ENCODE data around the gene SDR42E1.

SDR42E1 gene, protein sequence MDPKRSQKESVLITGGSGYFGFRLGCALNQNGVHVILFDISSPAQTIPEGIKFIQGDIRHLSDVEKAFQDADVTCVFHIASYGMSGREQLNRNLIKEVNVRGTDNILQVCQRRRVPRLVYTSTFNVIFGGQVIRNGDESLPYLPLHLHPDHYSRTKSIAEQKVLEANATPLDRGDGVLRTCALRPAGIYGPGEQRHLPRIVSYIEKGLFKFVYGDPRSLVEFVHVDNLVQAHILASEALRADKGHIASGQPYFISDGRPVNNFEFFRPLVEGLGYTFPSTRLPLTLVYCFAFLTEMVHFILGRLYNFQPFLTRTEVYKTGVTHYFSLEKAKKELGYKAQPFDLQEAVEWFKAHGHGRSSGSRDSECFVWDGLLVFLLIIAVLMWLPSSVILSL

DNA sequence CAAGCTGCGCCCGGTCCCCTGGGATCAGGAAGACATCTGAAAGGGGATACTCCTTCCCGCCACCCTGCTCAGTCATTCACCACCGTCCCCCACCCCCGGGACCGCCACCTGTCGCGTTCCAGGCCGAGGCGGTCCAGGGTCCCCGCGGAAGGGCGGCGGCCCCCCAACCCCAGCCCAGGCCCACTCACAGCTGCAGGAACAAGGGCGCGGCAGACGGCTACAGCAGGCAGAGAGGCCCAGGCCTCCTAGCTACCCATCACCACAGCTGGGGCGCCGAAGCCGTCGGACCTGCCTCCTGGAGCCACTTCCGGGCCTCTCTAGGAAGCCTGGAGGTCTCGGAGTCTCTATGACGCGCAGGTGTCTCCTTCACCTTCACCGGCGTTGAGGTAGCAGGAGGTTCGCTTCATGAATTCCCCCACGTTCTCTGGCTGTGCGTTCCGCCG is at the start of gene SDR42E1:
Gene SDR42E1, minus strand, starts transcription at position 272 of the 443 bp plus-strand sequence. CDS start 10,612 bp downstream, outside the sequence.
- peak; percentile 53 for DNase-seq

DNA sequence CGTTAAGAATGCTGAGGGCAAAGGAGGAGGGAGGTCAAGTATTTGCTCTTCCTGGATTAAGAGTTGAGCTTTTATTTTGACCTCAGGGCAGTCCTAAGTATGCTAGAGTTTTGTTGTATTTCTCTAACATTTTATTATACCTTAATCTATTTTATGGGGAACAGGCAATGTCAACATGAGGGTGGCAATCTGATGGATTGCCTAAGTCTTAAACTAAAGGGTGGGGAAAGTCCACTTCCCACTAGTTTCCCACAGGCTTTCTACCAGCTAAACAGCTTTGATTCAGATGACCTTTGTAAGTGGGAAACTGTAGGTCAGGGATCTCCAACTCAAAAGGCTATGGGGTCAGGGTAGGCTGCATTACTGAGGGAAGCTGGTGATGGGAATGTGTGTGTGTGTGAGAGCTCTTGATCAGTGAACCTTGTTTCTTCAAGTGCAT is 48.7 kb upstream of the SDR42E1 start:
- no peak for DNase-seq

DNA sequence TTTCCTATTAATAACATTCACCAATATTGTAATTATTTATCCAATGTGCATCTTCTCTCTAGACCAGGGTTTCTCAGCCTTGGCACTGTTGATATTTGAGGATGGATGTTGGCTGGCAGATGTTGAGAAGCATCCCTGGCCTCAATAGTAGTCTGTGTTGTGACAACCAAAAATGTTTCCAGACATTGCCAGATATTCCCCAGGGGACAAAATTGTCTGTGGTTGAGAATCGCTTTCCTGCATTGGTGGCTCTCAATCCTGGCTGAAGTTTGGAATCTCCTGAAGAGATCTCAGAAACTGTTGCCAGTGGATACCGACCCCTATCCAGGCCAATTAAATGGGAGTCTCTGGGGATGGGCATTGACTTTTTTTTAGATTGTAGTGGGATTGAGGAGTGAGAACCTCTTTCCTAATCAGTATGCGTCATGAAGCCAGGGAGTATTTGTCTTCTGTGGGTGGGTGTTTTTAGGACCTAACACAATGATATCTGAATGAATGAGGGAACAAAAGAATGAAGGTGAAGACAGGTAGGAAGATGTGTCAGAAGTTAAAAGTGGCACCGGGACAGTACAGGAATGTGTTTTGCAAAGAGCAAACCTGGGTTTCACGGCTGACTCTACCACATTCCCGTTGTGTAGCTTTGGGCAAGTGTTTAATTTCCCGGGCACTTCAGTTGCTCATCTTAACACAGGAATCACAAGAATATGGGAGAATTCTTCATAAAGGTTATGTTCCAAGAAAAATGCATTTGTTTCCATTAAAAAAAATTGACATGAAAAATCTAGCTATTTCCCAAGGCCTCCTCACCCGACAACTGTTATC is 48.1 kb upstream of the SDR42E1 start:
- DNase-seq = no peak

DNA sequence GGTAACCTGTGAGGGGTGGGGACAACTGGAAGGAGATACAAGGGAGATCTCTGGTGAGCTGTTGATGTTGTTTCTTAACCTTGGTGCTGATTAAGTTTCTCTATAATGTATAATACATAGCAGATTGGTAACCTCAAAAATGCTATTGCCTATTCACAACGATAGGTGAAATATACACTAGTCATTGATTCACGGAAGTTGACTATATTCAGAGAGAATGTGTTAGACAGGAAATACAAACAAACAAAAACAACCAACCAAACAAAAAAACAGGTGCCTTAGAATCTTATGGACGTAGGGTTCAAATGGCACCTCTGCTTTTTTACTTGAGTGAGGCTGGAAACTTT is 45.3 kb upstream of the SDR42E1 start:
- DNase-seq = no peak

DNA sequence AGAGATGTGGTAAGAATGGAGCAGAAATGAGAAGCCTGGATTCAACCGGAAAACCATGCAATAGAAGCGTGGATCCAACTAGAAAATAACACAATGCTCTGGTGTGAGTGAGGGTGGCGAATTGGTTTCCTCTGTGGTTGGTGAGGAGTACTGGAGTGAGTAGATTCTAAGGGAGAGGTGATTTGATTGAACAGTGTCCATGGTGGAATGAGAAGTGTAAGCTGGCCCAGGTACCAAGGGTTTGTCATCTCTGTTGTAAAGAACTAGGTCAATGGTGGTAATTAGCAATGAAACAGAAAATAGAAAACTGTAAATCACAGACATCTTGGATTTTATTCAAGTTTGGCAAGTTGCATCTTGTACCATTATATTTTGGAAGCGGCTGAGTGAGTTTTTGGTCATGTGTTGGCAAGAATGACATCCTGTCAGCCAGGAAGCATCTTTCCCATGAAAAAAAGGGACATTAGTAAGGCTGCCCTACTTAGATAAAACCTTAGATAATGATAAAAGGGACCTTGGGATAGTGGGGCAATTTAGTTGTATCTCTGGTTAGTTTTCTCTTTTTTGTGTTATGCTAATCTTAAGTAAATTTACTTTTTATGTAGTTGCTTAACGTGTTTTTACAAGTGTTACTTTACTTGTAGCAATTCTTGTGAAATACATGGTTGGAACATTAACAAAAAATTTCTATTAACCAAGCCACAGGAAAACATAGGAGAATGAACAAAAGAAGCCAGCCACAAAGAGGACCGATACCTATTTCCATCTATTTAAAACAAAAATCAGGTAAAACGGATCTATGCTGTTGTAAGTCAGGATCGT is 44.7 kb upstream of the SDR42E1 start:
- DNase-seq = no peak

DNA sequence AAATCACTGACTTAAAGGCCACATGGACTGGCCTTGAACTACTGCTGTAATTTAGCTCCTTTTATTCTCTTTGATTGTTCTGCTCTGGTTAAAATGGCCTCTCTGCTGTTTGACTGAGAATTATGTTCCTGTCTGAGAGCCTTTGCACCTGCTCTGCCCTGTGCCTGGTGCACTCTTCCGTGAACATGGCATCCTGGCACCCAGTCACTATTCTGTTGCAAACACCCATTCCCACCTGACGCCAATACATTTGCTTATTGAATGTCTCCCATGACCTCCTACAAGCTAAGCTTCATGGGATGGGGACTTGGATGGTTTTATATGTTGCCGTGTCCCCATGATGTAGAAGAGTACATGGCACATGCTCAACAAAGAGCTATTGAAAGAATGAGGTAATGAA is 43.8 kb upstream of the SDR42E1 start:
- peak; percentile 0 for DNase-seq

DNA sequence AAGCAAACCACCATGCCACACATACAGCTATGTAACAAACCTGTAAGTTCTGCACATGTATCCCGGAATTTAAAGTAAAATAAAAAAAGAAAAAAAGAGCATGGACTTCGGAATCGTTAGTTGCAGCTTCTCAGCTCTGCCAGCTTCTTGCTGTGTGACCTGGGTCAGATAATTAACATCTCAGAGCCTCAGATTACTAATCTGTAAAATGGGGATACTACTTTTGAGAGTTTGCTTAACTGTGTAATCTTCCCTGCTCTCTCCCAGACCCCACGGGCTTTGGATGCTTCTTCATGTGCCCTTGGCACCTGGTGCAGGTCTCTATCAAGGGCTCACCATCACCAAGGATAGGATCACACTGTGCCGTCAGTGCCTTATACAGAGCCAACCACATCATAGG is 40.4 kb upstream of the SDR42E1 start:
- no peak for DNase-seq

DNA sequence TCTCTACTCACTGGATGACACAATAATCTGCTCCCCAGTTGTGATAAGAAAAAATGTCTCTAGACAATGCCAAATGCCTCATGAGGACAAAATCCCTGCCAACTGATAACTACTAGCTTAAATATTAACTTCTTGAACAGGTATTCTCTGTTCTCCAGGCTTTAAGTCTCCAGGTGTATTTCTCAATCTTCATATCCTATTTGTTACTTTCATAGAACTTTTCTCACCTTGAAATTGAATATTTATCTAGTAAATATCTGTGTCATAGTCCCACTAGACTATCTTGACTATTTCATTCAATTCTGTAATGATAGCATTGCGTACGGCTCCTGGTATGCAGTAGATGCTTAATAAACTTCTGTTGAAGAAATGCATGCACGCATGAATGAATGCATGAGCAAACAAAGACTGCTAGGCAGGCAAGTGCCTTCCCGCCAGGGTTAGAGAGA is 39.7 kb upstream of the SDR42E1 start:
- no peak for DNase-seq

DNA sequence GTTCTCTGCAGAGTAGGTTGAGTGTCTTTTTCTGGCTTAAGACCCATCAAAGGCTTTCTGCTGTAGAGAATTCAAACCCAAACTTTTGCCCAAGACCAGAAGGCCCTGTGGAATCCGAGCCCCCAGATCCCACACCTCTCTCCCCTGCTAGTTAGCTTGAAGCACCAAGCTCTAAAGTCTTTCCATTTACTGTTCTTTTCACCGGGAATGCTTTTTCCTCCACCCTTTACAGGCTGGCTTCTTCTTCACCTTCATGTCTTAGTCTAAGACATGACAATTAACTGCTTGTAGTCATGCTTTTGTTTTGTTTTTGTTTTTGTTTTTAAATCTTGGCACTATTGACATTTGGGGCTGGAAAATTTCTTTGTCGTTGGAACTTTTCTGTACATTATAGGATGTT is 39.2 kb upstream of the SDR42E1 start:
- DNase-seq = no peak

DNA sequence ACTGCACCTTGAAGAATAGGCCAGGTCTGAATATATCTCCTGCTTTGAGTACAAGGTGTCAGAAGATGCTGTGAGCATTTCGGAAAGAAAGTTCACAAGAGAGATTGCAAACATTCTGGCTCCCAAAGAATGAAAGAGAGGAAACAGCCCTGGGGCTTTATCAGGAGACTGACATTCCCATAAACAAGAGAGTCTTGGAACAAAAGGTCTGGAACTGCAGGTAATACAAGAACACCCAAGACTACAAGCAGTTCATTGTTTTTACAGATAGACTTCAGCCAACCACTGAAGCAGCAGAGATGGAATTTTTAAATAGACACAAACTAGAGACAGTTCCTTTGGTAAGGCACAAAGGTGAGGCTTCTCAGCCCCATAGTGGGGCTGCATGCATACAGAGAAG is 38.2 kb upstream of the SDR42E1 start:
- DNase-seq = no peak

DNA sequence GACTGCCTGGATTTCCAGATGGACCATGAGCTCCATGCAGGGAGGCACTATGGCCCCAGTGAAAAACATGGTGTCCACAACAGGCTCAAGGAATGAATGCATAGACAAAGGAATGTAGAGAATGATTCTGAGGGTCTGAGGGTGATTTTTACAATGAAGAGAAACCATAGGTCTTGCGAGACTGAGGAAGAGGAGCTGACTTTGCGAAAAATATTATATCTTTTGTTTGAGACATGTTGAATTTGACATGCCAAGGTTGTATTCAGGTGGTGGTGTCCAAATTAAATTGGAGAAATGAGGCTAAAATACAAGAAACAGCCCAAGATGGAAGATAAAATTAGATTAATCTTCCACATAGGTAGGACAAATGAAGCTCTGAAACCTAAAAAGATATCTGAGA is 36.5 kb upstream of the SDR42E1 start:
- DNase-seq = no peak

DNA sequence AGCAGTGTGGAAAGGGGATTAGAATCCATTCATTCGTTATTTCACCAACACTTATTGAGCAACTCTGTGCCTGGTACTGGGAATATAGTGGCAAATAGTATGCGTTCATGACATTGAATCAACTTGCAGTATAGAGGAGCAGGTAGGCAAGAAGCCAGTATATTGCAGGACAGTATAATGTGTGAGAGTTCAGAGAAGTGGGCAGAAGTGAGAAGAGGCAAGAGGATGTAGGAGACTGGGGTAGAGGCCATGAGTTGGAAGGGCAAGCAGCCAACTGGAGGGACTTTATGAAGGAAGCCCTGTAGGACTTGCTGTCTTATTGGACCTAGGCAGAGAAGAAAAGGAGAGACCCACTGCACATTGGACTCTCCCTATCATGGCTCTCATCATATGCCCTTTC is 36.1 kb upstream of the SDR42E1 start:
- DNase-seq = no peak

DNA sequence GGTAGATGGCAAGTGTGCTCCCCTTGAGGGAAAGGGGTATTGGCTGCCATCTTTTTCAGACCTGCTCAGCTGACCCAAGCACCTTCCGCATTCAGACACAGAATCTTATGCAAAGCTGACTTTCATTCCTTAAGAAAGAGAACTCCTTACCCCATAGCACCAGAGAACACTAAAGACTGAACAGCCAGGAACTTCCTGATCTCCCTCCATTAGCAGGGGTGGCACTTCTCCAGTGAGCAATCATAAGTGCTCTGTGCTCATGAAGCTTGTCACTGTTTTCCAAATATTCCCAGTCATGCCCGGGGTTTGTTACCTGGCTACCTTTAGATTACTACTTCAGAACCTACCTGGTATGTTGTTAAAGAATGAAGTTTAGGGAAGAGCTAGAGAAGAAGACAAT is 35.7 kb upstream of the SDR42E1 start:
- DNase-seq = no peak

DNA sequence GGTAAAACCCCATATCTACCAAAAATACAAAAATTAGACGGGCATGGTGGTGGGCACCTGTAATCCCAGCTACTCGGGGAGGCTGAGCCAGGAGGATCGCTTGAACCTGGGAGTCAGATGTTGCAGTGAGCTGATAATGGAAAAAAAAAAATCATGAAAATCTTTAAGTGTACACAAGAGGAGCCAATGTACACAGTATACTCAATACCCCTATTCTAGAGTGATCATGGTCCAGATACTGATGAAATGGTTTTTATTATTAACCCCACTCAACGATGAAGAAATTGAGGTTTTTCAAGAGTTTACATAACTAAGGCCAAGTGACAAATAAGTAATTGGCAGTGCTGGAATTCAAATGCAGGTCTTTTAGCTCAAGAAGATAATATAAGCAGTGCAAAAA is 35.3 kb upstream of the SDR42E1 start:
- no peak for DNase-seq

DNA sequence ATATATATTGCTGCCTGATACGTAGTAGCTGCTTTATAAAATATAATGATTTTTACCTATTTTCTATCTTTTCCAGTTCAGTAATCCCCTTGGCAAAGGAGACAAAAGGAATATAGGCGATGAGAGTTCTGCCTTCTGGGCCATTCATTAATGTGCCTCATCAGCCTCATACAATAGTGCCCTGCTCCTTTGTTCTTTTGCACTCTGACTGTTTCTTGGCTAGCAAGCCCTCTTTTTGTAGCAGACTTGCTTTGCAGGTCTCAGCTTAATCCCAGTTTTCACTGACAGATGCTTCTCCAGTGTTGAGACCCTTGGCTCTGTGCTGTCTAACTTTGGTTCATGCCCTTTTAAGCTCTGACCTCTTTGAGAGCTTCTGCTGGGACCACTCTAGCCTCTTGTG is 34.2 kb upstream of the SDR42E1 start:
- no peak for DNase-seq

DNA sequence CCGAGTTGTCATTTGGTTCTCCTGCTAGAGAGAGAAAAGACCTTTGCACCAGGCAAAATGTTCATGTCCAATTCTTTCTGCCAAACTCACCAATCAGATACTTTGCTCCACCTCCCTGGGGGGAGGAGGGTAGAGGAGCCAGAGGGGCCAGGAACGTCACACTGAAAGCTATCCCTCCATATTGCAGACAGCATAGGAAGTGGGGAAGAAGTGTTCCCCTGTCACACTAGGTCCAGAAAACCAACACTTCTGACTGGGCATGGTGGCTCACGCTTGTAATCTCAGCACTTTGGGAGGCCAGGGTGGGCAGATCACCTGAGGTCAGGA is 33.3 kb upstream of the SDR42E1 start:
- no peak for DNase-seq

DNA sequence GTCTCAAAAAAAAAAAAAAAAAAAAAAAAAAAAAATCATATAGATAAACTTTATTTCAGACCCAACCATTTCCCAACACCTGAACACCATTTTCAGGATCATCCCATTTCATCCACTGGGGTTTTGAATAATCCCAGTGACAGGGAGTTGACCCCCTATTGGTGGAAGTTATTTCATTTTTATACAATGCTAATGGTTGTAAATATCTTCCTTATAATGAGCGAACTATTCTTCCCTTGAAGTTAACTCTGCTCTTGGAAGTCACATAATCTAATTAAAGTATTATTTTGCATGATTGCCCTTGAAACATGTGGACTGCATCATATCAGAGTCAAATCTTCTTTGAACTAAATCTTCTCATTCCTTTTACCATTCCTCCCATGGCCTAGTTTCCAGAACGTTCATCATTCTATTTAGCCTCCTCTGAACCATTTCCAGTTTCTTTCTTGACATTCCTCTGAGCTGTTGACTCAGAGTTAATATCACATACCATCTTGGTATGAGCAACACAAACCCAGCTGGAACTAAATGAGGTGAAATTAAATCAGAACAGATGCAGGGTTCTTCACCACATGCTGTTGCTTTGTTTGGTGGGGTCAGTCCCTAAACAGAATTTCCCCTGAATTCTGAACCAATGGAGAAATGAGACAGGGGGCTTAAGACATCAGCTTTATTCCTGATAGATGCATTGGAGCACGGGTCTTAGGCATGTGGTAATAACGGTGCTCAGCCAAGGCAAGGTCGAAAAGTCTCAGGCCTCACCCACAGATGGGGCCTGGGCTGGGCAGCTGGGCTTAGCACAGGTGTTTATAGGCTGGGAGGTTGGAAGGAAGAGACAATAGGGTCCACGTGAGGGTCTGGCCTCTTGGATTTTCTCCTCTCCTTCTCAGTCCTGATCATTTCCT is 32.7 kb upstream of the SDR42E1 start:
- DNase-seq = no peak

DNA sequence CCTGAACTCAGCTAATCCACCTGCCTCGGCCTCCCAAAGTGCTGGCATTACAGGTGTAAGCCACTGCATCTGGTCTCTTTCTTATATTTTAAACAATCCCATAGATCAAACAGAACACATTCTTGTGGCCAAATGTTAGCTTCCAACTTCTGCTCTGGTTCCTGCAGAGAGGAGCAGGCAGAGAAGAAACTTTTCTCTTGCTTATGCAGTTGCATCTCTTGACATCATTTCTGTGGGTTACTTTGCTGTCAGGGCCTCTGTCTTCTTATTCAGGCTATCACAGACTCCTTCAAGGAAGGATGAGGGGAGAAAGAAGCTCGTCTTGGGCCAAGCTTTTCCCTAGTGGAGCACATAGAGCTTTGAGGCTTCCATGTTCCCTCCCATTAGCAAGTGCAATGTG is 31.6 kb upstream of the SDR42E1 start:
- no peak for DNase-seq

DNA sequence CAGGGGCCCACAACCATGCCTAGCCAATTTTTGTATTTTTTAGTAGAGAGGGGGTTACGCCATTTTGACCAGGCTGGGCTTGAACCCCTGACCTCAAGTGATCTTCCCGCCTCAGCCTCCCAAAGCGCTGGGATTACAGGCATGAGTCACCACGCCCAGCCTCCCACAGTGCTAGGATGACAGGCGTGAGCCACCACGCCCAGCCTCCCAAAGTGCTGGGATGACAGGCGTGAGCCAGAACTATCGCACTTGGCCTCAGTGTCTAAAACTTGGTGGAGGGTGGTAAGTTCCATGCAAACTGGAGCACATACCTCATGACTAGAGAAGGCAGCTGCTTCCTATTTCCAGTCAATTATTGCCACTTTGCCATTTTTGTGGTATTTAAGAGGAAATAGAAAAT is 30.9 kb upstream of the SDR42E1 start:
- no peak for DNase-seq

DNA sequence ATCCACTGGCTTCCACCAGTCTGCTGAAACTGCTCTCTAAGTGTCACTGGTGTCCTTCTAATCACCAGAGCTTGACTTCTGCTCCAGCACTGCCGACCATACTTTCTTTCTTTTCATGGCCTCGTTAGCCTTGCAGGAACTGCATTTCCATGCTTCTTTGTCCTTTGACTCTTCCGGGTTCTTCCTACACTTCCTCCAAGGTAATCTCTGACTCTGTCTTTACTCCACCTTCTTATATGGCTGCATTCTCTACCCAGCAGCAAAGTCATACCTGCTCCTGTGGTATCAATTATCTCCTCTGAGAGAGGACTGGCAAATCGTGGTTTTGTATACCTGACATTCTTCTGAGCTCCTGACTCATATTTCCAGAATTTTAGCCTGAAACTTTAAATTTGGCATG is 30.3 kb upstream of the SDR42E1 start:
- no peak for DNase-seq

DNA sequence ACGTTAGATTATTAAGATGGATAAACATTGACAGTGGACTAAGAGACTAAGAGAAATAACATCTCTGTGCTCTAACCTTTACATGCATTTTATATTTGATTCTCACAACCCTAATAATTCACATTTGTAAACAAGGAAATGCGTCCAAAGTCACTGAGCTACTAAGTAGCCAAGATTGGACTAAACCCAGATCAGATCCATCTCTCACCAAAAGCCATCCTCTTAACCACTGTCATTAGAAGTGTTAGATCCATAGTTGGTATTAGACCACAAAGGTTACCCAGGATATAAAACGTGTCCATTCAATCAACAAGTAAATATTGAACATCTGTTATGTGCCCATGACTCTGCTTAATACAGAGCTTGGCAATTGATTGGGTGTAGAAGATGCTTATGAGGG is 29.0 kb upstream of the SDR42E1 start:
- DNase-seq = no peak

DNA sequence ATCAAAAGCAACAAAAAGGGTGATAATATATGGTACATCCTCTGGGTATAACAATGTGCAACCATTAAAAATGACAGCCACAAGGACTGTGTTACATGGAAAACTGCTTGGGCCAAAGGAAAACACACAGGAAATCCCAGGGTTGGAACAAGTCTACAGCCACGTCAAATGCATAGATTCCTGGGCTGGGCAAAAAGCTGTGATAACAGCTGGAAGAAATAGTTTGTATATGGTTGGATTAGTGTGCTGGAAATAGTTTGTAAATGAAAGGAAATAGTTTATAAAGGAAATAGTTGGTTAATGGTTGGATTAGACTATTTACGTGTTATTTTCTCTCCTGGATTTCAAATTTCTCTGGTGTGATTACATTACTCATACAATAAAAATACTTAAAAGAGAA is 26.4 kb upstream of the SDR42E1 start:
- no peak for DNase-seq

Measured in DMS79 treated with DMSO at 0.1 percent for 48 hours (cell line).